Muscle layer of duodenum (tissue), 2 donors: Measurements from ENCODE around the gene ZFYVE27.

Experiments used
- H3K27ac ChIP-seq: one replicate; pipeline ENCODE4 v1.7.0; 2013; ENCODE audit warnings: mild to moderate bottlenecking, low read length
- H3K27me3 ChIP-seq: one replicate; pipeline ENCODE4 v1.7.0; 2013; ENCODE audit warnings: low read depth, mild to moderate bottlenecking, control low read depth, low read length
- H3K36me3 ChIP-seq, 2 donors: one replicate each; pipeline ENCODE4 v1.7.0; 2013; ENCODE audit warnings: low read length in 2 of 2, control low read depth in 1 of 2, mild to moderate bottlenecking in 1 of 2; ENCODE audit not compliant: insufficient read depth in 2 of 2, control insufficient read depth in 1 of 2
- H3K4me1 ChIP-seq, 2 donors: one replicate each; pipeline ENCODE4 v1.7.0; 2013; ENCODE audit warnings: low read length in 2 of 2, mild to moderate bottlenecking in 2 of 2, control low read depth in 1 of 2, moderate library complexity in 1 of 2; ENCODE audit not compliant: insufficient read depth in 2 of 2, control insufficient read depth in 1 of 2
- H3K4me3 ChIP-seq, 2 donors: one replicate each; pipeline ENCODE4 v1.7.0; 2013; ENCODE audit warnings: low read length in 2 of 2, low read depth in 1 of 2, mild to moderate bottlenecking in 1 of 2
- H3K9me3 ChIP-seq, 2 donors: one replicate each; pipeline ENCODE4 v1.7.0; 2013; ENCODE audit warnings: low read length in 2 of 2, control low read depth in 1 of 2, mild to moderate bottlenecking in 1 of 2; ENCODE audit not compliant: control insufficient read depth in 1 of 2
- donor health status: healthy.

ZFYVE27 gene

GRCh38 chr10:97707134-97707861 is 29.6 kb upstream of the ZFYVE27 start:
- Histone ChIP-seq H3K9me3 (no peaks in the 10 kb centered on the region), H3K4me1 (peaks cover 0 to 10% of the 10 kb centered on the region in 2 donors)

GRCh38 chr10:97708167-97708566 is 28.8 kb upstream of the ZFYVE27 start:
- Histone ChIP-seq H3K4me1 (peaks cover 0 to 10% of the 10 kb centered on the region in 2 donors), H3K27ac (no peak overlapping the region), H3K9me3 (no peaks in the 10 kb centered on the region), H3K4me3 (no peak overlapping the region), H3K36me3 (no peaks in the 10 kb centered on the region), H3K27me3 (no peaks in the 10 kb centered on the region)

More at GRCh38 chr10:97707134-97707861, 29.6 kb upstream of the ZFYVE27 start:
- H3K27me3 ChIP-seq, result no peaks in the 10 kb centered on the region
- H3K4me3 ChIP-seq, result no peak overlapping the region
- H3K27ac ChIP-seq, result no peak overlapping the region
- no peaks in the 10 kb centered on the region for H3K36me3 ChIP-seq

DNA sequence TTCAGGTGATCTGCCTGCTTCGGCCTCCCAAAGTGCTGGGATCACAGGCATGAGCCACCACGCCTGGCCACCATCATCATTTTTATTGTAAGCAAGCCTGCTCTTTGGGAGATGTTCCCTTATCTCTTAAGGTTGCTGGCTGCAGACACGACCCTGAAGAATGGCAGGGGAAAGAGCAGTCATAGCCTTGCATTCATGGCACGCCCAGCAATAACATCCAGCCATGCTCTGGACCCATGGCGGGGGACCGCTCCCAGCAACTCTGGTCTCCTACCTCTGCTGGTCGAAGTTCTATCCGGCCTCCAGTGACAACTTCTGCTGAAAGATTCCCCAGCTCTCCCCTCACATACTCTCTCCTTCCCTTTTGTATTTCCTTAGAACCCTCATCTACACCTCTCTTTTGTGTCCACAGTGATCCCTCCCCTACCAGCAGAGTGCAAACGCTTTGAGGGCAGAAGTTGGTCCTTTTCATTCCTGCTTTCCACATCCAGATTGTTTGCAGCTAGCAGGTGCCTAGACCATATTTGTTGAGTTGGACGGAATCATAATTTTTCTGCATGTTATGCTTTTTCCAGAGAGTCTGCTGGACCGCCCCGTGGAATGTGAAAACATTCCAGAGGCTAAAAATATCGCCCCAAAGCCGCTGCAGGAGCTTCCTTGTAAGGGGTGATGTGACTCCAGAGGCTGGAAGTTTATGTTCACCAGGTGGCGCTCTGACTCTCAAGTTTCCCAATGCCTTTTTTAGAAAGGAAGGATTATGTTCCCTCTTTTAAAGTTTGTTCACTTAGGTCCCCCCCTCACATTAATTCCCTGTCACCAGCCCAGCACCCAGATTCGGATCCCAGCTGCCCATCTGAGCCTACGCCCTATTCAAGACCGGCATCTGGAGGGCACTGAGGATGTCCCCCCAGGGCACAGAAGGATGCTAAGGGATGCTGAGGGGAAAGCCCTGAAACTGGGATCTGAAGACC is 27.7 kb upstream of the ZFYVE27 start:
- Histone ChIP-seq H3K4me3 (no peak overlapping the region), H3K36me3 (no peaks in the 10 kb centered on the region), H3K4me1 (peaks cover 0 to 10% of the 10 kb centered on the region in 2 donors), H3K27me3 (no peaks in the 10 kb centered on the region), H3K9me3 (no peaks in the 10 kb centered on the region), H3K27ac (peak overlapping the region; percentile 10)

DNA sequence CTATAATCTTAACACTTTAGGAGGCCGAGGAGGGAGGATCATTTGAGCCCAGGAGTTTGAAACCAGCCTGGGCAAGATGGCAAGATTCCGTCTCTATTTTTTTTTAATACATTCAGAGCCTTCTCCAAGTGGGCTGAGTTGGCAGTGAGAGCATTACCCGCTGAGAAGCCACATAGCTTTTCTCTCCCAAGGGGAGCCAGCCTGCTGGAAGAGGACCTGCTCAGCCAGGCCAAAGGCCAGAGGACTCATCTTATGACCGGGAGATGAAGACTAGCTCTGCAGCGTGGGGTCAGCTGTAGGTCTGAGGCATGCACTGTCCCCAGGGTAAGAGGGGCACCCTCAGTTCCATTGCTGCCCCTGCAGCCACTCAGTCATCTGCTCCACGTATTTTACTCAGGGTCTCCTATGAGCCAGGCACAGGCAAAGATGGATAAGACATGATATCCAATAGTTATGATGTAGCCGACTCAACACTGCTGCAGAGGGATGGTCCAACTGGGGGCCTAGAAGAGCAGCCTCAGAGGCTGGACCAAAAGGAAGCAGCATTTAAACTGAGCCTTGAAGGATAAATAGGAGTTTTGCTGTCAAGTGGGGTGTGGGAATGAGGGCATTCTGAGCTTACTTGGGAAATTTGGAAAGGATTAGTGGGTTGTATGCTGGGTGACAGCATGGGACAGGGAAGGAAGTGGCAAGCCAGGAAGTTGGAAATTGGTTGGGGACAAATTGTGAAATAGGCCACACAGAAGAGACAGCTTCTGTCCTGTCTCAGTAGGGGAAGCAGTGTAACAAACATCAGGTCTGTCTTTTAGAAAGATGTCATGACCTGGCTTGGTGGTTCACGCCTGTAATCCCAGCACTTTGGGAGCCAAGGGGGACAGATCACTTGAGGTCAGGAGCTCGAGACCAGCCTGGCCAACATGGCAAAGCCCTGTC is 25.0 kb upstream of the ZFYVE27 start:
- Histone ChIP-seq H3K27ac (no peak overlapping the region), H3K4me3 (no peak overlapping the region), H3K27me3 (no peaks in the 10 kb centered on the region), H3K36me3 (peaks cover 0 to 2% of the 10 kb centered on the region in 2 donors), H3K9me3 (no peaks in the 10 kb centered on the region), H3K4me1 (peaks cover 7 to 28% of the 10 kb centered on the region in 2 donors)

GRCh38 chr10:97713339-97713825 is 23.5 kb upstream of the ZFYVE27 start, which contains the start of gene MARVELD1:
Gene MARVELD1, plus strand, starts transcription at chr10:97713730. Its CDS starts 147 bp downstream, at chr10:97713877.
- H3K9me3 ChIP-seq, result no peaks in the 10 kb centered on the region
- no peaks in the 10 kb centered on the region for H3K27me3 ChIP-seq
- peak within 1 kb of the TSS; percentile 84 for H3K27ac ChIP-seq
- H3K4me1 ChIP-seq, result peaks cover 8 to 43% of the 10 kb centered on the region in 2 donors
- H3K36me3 ChIP-seq, result peaks cover 2 to 4% of the 10 kb centered on the region in 2 donors
- peak within 1 kb of the TSS; percentile 60 to 65 for H3K4me3 ChIP-seq

- Histone ChIP-seq H3K36me3 (peaks cover 2 to 4% of the 10 kb centered on the region in 2 donors), H3K4me3 (peak overlapping the region; percentile 60 to 65), H3K27me3 (no peaks in the 10 kb centered on the region), H3K9me3 (no peaks in the 10 kb centered on the region), H3K4me1 (peaks cover 14 to 47% of the 10 kb centered on the region in 2 donors), H3K27ac (peak overlapping the region; percentile 84)
These were observed 23.0 kb upstream of the ZFYVE27 start for GRCh38 chr10:97713826-97714400.

DNA sequence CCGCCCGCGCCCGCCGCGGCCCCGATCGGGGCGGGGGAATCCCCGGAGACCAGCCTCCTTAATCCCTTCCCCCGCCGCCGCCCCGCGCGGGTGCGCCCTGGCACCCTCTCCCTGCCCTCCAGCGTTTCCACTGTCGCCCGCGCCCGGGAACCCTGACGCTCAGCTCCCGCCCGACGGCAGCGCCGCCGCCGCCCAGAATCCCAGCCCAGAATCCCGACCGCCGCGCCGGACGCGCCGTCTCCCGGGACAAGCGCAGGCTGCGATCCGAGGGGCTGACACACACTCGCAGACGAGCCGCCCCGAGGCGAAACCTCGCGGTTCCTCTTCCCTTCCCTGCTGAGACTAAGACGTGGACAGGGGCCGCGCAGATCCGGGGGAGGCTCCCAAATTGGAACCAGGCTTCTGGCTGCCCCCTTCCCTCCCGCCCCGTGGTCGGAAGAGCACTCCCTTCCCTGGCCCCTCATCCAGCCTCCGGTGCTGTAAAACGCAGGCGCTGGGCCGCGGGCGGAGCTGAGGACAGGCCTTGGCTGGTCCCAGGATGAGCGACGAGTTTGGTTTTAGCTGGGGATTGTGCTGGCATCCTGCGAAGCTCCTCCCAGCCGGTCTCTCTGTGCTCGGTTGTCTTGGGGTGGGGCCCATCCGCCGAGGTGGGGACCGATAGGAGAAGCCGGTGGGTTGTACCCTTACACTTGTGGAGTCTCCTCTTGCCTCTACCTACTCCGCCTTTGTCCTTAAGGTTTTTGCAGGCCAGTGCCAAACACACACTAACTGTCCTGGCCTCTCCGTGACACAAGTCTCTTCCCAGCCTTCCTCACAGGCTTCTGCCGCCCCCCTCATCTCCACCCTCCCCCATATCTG is 22.3 kb upstream of the ZFYVE27 start:
- H3K4me3 ChIP-seq, result peak overlapping the region; percentile 60 to 65
- H3K9me3 ChIP-seq, result no peaks in the 10 kb centered on the region
- H3K36me3 ChIP-seq, result peaks cover 2 to 4% of the 10 kb centered on the region in 2 donors
- H3K4me1 ChIP-seq, result peaks cover 20 to 50% of the 10 kb centered on the region in 2 donors
- H3K27me3 ChIP-seq, result no peaks in the 10 kb centered on the region
- H3K27ac ChIP-seq, result peak overlapping the region; percentile 84

DNA sequence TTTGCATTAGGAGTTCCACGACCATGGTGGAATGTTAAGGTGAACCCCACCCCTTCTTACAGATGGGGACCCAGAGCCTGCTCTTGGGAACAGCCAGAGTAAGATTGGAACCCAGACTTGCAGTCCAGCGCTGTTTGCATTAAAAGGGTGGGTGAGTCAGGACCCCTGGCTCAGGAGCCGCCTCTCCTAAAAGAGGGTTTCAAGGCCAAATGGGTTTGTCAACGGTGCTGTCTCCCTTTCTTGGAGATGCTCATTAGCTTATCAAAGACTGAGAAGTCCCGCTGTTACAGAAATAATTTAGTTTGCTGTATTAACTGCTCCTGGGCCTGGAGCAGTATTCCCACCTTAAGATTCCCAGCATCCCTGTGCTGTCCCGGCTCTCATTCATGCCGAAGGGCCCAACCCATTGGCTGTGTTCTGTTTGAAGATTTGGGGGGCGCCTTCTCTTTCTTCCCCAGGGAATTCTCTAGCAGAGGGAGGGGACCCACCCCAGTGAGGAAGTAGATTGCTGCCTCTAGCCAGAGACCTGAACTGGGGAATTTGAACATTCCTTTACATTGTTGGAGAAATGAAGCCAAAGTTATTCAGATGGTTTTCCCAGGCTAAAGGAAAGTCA is 21.6 kb upstream of the ZFYVE27 start:
- Histone ChIP-seq H3K4me1 (peaks cover 21 to 46% of the 10 kb centered on the region in 2 donors), H3K4me3 (peak overlapping the region; percentile 60 to 65), H3K36me3 (peaks cover 2 to 4% of the 10 kb centered on the region in 2 donors), H3K27ac (peak overlapping the region; percentile 84), H3K27me3 (no peaks in the 10 kb centered on the region), H3K9me3 (no peaks in the 10 kb centered on the region)

GRCh38 chr10:97717627-97718026 is 19.3 kb upstream of the ZFYVE27 start:
- peak overlapping the region; percentile 2 for H3K27ac ChIP-seq
- H3K9me3 ChIP-seq, result no peaks in the 10 kb centered on the region
- H3K4me3 ChIP-seq, result no peak overlapping the region
- peaks cover 21 to 46% of the 10 kb centered on the region in 2 donors for H3K4me1 ChIP-seq
- no peaks in the 10 kb centered on the region for H3K27me3 ChIP-seq
- H3K36me3 ChIP-seq, result peaks cover 2 to 4% of the 10 kb centered on the region in 2 donors
